GM21447 (cell line): ENCODE results near the gene ITPR1.

Experiments used
- ATAC-seq: cut with Tn5 transposase; IDR thresholded peaks from one replicate; pipeline ENCODE4 v1.9.1; 2021; ENCODE audit not compliant: unreplicated experiment

ITPR1 gene

DNA sequence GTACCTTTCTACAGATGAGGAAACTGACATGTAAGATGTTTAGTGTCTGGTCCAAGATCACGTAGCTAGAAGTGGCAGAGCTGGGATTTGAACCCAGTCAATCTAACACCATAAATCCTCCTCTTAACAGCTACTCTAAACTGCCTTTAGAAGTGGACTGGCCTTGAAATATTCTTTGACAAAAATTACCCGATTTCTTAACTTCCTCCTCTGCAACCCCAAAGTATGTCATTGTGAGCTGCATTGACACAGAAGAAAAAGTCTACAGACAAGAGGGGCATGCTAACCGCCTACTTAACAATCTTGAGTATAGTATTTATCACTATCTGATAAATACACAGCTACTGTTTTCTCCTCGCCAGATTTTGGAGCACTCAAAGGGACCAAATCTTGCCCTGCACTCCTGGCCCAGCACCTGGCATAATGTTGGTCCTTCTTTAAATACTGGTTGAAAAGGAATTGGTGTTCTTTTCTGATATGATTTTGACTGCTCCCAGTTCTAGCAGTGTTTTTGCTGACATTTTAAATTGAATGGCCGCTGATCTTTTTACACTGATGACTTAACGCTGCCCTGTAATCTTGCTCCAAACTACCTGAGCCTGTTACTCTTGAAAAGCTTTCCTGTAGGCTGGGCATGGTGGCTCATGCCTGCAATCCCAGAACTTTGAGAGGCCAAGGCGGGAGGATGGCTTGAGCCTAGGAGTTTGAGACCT lies 36.9 kb downstream of the ITPR1 start:
- no peak for ATAC-seq

DNA sequence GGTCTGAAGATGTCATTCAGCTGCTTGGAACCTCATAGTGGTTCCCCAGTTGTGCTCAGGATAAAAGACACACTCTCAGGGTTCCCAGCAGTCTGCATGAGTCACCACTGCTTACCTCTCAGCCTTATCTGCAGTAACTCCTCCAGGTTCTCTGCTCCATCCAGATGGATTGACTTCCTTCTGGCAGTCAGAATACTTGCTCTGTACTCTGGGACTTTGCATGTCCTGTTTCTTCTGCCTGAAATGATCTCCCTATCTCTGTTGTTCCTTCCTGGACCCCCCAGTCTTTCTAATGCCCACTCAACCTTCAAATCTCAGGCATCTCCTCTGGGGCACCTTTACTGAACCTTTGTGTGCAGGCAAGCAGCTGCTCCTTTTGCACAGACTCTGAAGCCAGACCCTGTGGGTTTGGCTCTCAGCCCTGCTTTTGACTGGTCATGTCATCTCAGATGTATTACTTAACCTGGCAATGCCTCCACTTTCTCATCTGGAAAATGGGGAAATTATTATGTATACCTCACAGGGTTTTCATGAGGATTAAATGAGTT lies 38.4 kb downstream of the ITPR1 start:
- no peak for ATAC-seq

DNA sequence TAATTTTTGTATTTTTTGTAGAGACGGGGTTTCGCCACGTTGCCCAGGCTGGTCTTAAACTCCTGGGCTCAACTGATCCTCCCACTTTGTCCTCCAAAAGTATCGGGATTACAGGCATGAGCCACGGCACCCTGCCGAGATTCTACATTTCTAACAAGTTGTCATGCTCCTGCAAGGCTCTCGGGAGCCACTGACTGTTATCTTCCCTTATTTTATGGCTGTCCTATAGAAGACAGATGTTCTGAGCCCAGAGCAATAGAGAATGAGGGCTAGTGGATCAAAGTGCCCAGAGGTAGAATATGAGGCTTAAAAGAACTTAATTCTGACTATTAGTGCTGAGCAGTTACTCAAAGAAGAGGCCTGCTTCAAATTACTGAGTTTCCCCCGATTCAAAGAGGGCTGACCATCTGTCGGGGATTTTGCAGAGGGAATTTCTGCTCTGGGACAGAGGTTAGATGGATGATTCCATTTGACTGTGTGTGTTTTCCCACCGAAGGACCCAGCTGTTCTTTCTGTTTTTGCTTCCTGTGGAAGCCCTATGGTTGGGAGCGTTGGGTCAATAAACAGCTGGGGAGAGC lies 39.5 kb downstream of the ITPR1 start:
- ATAC-seq = no peak

DNA sequence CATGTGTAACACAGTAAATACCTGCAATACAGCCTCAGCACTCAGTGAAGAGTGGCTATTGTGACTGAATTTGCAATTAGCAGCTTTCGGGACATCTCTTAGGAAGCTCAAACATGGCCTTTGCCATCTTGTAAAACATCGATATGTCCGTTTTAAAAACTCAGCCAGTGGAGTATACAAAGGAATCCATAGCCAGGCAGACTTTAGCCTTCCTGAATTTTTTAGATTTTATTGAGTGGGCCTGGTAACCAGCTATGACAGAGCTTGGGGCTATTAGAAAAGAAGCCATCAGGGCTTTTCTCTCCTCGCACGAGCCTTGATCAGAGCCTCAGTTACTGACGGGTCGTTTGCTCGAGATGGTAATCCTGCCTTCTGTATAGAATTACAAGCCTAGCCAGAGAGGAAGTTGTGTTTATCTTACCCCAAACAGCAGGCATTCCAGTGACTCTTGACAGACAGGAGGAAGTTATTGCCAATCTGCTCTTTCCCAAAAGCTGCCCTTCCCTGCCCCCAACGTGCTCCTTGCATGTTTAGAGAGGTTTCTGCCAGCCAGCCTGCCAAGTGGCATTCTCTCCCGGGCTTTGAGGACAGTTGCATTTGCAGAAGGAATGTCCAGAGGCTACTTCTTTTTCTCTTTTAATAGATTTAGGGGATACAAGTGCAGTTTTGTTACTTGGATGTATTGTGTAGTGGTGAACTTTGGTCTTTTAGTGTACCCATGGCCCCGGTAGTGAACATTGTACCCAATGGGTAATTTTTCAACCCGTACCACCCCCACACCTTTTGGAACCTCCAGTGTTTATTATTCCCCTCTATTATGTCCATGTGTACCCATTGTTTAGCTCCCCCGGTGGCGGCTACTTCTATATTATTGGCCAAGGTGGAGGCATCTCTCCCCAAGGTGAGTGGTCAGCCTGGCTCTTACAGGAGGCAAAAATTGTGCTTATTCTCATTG lies 40.6 kb downstream of the ITPR1 start:
- no peak for ATAC-seq

DNA sequence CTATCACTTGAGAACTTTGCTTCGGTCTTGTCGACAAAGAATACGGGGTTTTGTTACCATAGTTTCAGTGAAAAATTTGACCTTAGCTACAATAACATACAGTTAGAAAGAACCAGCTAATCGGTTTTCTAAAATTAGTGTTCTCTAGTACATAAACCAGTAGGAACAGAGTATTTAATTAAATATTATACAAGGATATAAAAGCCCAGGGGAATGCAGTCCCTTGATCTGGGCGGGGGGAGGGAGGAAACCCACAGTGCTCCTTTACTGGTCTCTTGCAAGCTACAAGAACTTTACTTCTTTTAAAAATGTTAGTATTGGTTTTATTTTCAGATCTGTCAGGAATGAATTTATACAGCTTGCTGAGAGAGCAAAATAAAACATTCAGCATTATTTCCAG lies 41.8 kb downstream of the ITPR1 start:
- no peak for ATAC-seq

DNA sequence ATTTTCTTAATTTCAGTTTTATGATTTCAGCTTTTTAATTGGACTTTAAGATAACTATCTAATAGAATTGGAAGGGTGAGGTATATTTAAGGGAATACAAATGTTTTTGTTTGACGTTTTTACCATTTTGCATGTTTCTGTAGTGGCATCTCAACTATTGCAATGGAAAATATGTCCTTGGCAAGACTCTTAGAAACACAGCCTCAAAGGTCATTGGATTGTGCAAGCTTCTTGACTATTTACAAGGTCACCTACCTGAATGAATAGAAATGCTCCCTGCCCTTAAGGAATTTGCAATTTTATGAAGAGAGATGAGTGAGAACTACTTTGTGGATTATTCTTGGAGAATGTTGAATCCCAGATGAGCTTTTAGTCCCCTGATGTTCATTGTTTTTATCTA lies 43.1 kb downstream of the ITPR1 start:
- no peak for ATAC-seq

DNA sequence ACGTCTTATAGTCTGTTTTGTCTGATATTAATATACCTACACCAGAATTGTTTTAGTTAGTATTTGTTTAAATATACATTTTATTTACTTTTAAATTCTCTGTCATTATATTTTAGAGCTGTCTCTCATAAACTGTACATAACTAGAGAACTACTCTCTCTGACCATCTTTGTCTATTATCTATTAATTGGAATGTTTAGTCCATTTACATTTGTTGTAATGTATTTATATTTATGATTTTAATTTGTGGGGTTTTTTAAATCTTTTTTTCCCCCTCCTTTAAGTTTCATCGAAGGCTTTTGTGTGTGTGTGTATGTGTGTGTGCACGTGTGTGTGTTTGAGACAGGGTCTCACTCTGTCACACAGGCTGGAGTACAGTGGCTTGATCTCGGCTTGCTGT lies 47.1 kb downstream of the ITPR1 start:
- no peak for ATAC-seq

DNA sequence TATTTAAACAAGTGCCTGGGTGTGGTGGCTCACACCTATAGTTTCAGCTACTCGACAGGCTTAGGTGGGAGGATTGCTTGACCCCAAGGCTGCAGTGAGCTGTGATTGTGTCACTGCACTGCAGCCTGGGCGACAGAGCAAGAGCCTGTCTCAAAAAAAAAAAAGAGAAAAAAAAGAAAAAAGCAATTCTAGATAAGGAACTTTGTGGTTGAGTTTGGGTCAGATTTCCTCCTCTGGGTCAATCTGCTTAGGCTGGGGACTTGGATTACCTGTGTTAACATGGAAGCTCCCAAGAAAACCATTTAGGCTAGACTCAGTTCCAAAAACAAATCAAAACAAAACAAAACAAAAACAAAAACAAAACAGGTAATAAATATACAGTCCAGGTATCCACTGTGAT lies 50.0 kb downstream of the ITPR1 start:
- no peak for ATAC-seq

DNA sequence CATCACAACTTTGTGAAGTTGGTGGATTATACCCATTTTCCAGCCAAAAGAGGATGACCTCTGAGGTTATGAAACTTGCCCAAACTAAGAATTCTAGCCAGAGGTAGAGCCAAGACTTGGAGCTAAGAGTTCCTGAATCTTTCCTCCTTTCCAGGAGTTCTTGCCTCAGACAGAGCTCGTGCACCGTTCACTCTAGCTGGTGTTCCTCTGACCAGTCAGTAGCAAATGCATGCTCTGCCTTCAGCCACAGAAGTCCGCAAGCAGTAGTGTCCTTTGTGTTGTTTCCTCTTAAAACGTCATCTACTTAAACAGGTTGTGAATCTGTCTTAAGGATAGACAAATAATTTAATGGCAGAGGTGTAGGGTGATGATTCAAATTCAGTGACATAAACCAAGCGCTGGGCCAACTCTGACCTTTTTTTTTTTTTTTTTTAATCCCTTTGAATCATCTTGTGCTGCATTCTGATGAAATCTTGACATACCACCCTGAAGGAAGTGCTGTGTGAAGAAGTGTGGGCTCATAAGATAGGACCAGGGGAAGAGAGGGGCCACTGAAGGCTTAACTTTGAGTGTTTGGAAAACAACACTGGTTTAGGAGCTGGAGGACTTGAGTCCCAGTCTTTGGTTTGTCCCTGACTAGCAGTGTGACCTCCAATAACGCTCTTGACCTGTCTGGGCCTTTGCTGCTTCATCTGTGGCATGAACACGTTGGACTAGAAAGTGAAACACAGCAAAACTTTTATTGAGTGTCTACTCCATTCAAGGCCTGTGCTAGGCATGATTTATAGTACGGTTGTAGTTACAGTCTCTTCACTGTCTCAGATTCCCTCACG lies 53.4 kb downstream of the ITPR1 start:
- no peak for ATAC-seq

DNA sequence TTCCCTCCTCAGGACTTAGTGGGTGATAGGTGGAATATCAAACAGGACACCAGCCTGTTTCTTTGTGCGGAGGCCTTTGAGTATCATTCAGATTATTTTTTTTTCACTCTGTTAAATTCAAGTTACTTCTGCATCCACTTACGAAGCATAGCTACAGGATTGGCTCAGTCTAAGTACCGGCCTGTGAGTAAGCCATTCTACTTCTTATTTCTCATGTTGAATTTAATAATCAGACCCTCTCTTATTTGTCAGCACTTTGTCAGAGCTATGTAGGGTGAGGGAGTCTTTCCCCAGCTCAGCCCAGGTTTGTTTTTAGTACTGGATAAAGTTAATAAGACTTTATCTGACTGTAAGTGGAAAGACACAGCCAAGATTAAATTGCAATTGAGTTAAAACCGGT lies 54.7 kb downstream of the ITPR1 start:
- ATAC-seq = no peak

DNA sequence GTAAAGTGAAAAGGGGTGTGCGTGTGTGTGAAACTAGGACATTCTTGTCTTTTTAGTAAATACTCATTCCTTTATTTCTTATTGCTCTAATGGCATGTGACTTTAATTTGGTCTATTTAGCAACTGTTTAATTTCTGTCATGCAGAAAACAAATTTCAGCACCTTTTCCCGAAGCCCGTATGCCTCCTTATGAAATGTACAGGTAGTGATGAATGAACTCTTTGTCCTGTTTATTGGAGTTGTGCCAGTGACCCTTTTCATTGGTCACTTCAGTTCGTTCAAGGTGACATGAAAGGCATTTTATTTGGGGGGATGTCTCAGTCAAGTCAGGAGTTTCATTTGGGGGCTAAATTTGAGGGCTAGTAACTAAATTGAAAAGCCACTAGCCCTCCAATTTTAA lies 55.2 kb downstream of the ITPR1 start:
- ATAC-seq = no peak

DNA sequence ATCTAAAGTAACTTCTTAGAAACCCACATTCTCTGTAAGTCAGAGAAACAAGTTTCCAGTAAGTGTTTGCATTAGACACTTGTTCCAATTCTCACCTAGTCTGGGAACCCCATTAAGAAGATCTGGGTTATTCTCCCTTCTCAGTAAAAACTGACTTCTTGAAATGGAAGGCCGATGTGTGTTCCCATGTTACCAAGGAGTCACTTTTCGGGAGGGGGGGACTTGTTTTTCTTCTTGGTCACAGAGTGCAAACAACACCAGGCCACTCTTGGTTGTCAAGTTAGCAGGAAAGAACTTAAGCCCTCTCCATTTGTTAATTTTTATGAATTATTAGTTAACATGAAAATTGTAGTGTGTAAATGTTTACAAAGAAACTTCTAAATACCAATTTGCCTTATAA lies 55.6 kb downstream of the ITPR1 start:
- ATAC-seq = no peak

DNA sequence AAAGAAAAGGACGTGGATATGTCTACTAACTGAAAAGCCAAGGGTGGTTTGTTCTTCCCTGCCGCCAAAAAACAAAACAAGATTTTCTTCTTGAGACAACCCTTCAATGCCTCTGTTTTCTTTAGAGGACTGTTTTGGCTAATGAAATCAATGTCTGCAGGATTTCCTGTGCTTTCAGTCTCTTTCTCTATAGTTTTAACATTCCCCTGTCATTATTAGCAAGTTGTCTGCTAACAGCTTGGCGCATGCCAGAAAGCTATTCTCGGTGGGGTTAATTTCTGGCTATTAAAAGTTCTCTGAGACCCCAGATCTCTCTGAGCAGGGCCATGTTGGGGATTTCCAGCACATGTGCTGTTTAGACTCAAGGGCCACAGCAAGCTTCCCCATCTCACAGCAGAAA lies 56.7 kb downstream of the ITPR1 start:
- ATAC-seq = no peak

DNA sequence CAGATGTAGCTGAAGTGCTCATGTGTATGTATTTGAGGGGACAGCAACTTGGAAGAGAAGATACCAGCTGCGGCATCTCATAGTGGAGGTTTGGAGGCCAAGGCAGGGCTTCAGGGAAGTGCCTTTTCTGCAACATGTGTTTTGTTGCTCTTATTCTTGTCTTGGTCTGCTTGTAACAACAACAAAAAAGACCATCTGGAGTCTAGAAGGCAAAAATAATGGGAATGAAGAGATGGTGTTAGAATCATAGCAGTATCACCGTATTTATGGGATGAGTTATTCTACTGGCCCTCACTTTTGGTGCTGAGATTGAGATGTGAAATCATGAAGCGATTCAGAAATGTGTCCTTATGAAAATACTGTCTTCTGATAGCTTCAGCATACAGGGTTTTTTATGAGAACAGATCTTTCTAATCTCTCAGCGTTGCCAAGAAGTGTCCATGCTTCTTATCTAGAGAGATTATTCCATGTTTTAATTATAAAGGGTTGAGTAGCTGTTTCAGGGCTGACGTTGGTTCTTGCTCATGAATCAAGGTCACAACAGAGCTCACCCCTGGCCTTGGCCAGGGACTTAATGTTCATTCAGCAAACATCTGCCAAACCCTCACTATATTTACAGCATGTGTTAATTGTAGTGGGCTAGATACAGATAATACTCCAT lies 58.0 kb downstream of the ITPR1 start:
- ATAC-seq = no peak

DNA sequence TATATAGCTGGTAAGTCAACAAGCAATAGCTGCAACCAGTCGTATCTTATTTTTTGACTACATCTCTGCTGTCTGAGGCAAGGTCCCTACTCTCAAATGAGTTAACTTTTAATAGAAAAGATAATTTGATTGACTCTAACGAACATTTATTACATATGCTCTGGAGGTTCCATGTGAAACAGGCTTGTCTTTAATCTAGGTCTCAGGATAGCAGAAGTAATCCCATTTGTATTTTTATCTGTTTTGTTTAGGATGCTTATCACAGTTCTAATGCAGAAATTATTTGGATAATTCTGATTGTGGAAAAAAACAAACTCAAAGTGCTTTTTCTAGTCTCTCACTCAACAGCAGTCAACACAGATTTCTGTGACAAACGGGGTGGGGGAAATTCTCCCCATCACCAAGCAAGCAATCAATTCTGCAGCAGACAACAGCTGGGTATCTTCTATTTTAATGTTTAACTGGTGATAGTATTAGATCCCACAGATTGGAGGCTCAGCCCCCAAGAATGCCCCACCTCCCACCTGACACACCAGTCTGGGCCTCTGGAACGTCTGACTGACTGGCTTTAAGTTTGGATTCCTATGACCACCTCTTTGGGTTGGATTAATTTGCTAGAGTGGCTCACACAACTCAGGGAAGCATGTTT lies 58.8 kb downstream of the ITPR1 start:
- no peak for ATAC-seq

DNA sequence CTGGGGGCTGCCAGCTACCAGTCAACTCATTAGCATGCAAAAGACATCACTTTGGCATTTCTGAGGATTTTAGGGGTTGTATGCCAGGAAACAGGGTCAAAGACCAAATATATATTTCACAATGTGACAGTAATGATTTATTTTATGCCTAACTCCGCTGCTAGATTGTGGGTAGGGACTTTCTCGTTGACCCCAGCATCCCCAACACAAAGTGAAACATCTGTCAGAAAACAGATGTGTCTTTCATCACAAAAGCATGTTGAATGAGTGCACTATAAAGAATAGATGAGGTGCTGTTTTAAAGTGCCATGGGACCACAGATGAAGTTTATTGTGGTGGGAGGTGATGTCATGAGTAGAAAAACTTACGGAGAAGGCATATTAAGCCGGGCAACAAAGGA lies 59.7 kb downstream of the ITPR1 start:
- no peak for ATAC-seq

DNA sequence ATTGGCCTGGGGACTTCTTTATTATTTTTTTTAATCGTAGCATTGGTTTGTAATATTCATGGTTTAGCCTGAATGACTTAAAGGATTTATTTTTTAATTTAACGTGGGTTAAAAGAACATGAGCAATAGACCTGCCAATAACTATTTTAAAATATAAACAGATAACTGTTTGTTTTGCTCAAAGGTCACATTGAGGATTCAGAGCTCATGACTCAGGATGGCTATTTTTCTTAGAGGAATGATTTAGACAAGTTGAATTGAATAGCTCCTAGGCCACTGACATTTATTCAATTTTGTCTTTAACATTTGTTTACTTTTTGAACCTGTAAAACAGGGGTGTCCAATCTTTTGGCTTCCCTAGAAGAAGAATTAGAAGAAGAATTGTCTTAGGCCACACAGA lies 68.5 kb downstream of the ITPR1 start:
- ATAC-seq = no peak

DNA sequence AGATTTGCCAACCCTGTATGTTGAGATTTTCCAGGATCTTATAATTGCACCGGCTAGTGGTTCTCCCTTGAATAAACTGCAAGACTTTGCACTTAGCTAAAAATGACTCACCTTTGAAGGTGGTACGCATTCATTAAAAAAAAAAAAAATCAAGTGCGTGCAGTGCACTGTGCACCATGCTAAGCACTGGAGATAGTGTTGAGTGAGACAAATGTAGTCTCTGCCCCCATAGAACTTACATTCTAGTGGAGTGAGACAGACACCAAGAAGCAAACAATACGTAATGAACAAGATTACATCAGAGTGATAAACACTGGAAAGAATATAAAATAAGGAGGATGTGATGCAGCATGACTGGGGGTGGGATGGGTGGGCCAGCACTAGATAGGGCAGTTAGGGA lies 69.4 kb downstream of the ITPR1 start:
- no peak for ATAC-seq

DNA sequence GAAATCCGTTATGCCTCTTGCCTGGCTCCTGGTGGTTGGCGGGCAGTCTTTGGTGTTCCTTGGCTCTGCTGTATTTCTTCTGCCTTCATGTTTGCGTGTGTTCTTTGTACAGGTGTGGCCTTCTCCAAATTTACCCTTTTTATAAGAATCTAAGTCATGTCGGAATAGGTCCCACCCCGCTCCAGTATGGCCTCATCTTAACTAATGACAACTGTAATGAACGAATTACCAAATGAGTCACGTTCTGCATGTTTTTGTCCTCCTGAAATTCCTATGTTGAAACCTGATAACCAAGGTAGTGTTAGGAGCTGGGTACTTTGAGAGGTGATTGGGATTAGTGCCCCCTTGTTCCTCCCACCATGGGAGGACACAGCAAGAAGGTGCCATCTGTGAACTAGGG lies 71.1 kb downstream of the ITPR1 start:
- ATAC-seq = no peak
